GM19238 (cell line): Measurements from ENCODE around the gene HYI.
"Not testable (repeated sequence)": the region's sequence is repeated elsewhere in the genome, so short reads cannot be mapped to it uniquely, and the experiment has no call there.

Source experiments
- DNase-seq: peaks from one replicate; pipeline ENCODE4 v3.0.0; 2011; ENCODE audit warnings: low spot score; ENCODE audit not compliant: insufficient read length

The HYI gene

GRCh38 chr1:43465505-43466067 lies 11.9 kb upstream of the HYI start:
- DNase-seq: no peak

DNA sequence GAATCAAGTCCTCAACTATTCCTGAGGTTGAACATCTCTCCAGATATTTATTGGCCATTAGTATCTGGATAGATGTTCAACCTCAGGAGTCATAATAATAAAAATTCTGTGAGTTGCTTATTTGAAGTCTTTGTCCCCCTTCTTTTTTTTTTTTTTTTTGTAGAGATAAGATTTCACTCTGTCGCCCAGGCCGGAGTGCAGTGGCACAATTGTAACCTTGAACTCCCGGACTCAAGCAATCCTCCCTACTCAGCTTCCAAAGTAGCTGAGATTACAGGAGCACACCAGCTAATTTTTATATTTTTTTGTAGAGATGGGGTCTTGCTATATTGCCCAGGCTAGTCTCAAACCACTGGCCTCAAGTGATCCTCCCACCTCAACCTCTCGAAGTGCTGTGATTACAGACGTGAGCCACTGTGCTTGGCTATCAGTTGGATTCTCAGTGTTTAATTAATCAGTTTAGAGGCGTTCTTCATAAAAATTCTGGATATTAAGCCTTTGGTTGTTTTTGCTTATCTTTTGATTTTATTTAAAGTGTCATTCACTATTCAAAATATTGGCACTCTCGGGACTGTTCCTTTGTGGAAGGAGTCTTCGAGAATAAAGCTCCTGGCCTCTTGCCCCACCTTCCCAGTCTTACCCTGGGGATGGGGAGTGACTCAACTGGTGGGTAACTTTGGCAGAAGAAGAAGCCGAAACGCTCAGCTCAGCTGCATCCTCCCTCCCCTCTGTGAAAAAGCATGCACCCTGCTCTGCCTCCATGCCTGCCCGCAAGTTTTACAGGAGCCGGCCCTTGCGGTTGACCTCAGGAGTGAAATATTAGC lies 11.2 kb upstream of the HYI start:
- DNase-seq: no peak

- no peak for DNase-seq
Observed at GRCh38 chr1:43463479-43463878, 9.7 kb upstream of the HYI start.

GRCh38 chr1:43460988-43461693 lies 7.4 kb upstream of the HYI start:
- no peak for DNase-seq

DNA sequence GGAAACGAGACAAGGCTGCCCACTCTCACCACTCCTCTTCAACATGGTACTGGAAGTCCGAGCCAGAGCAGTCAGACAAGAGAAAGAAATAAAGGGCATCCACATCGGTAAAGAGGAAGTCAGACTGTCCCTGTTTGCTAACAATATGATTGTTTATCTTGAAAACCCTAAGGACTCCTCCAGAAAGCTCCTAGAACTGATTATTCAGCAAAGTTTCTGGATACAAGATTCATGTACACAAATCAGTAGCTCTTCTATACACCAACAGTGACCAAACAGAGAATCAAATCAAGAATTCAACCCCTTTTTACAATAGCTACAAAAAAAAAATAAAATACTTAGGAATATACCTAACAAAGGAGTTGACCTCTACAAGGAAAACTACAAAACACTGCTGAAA lies 4.6 kb upstream of the HYI start:
- DNase-seq: not testable (repeated sequence)

- no peak for DNase-seq
Observed at GRCh38 chr1:43455213-43455889, 1.6 kb upstream of the HYI start.

- peak; percentile 89 for DNase-seq
Observed at GRCh38 chr1:43454270-43455011, 710 bp upstream of the HYI start.

DNA sequence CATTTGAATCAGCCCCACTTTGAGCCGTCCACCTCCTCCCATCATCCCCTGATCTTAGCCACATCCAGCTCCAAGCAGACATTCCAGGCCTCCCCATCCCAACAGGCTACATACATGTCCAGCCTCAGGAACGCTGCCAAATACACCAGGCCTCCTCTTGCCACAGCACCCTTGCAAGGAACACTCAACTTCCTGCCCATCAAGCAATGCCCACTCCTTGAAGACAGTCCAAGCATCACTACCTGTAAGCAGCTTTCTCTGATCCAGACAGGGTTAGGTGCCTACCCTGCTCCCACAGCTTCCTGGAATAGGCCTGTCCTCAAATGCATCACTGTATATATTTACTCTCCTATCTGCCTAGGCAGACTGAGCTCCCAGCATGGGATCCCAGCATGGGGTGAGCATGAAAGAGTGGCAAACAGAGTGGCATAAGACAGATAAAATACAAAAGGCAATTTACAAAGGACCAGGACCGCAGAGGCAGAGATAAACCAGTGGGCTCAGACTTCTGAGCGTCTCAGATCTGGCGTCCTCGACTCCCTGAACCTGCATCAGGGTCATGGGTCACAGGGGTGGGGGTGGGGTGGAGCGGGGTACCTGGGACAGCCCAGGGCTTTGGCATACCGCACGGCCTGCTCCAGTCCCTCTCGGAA lies 816 bp downstream of the HYI start:
- DNase-seq: no peak

- no peak for DNase-seq
Observed at GRCh38 chr1:43451701-43452532, 1.8 kb downstream of the HYI start.

GRCh38 chr1:43451157-43451591 lies 2.6 kb downstream of the HYI start:
- DNase-seq: no peak

DNA sequence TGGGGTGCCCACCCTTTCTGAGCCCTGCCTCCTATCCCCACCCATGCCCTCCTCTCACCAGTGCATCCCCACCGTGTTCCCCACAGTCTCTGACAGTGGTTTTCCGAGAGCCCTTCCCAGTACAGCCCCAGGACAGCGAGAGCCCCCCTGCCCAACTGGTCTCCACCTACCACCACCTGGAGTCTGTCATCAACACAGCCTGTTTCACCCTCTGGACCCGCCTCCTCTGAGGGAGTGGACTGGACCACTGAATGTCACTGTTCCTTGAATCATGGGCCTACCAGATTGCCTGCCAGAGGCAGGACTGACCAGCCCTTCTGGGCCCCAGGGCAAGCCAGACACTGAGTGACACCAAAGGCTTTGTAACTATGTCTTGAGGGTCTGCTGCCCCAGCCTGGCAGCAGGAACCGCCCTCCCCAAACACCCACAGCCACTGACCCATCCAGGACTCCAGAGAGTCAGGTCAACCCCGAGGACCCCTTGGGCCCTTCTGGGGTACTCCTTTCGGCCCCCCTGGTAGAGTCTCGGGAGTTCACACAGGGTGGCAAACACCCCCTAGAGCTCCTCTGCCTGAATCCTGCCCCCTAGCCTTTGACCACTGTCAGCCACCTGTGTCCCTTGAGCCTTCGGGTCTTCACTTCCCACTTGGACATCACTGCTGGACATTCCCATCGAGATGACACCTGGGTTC lies 3.3 kb downstream of the HYI start:
- DNase-seq: no peak

DNA sequence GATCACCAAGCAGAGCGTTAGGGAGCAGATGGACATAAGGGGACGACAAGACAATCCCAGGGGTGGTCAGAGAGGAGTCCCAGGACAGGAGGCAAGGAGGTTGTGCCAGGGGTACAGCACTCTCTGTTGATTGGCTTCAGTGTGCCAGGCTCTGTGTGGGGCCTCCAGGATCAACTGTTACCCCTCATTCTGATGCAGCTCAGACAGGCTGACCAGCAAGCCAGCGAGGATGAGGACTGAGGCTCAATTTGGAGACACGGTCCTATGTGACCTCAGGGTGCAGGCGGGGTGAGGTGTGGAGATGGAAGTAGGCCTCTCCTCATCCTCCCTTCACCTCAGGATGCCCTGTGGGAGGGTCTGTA lies 4.0 kb downstream of the HYI start:
- no peak for DNase-seq

DNA sequence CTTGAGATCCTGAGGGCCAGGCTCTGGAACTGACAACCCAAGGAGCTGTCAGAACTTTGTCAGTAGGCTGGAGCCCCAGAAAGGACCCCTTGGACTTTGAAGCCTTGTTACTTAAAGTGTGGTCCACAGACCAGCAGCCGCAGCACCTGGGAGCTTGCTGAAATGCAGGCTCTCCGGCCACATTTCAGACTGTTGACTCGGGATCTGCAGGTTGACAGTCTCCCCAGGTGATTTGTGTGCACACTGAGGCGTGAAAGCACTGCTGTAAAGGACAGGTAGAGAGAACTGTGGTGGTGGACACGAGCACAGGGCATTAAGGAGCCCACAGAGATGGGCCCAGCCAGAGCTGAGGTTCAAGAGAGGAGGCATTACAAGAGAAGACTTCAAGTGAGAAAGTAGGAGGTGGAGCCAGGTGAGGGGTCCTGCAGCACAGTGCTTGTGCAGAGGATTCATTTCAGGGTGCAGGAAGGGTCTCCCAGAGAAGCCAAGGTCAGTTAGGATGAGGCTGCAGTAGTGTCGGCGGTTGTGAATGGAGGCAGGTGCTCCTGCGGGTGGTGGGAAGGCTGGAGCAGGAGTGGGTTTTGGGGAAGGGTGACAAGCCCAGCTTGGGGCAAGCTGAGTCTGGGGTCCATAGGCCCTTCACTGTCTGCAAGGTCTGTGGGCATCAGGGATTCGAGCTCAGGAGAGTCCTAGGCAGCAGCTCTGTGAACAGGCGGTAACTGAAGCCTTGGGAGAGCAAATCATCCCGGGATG lies 4.6 kb downstream of the HYI start:
- DNase-seq: no peak

- no peak for DNase-seq
Observed at GRCh38 chr1:43447891-43448708, 5.6 kb downstream of the HYI start.

DNA sequence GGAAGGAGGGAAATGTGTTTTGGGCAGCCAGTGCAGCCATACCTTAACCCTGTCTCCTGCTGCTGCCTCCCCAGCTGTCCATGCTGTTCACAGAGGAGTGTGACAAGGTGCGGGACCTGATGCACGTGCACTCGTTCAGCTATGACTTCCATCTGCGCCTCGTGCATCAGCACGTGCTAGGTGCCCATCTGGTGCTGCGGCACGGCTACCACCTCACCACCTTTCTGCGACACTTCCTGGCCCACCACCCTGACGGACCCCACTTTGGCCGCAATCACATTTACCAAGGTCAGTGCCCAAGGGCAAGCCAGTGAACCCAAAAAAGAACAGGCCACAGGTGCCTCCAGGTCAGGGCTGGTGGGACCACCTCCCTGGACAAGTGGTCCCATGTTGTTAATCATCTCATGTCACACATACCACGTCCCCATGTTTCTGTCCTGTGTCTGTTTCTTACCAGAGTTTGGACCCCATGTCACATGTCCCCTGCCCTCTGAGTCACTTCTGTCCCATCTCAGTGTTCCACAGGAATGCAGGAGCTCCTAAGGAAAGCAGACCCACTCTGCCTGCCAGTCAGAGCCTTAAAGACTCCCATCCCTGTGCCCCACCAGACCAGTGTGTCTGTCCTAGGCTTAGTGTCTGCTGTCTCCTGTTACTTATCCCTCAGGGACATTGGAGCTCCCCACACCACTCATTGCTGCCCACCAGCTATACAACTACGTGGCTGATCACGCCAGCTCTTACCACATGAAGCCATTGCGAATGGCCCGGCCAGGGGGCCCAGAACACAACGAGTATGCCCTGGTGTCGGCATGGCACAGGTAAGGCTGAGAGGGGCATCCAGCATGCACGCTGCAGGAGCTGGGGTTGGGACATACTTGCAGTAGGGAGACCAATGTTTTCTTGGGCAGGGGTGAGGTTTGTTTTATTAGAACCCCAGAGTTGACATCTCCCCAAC lies 6.6 kb downstream of the HYI start:
- DNase-seq: no peak

DNA sequence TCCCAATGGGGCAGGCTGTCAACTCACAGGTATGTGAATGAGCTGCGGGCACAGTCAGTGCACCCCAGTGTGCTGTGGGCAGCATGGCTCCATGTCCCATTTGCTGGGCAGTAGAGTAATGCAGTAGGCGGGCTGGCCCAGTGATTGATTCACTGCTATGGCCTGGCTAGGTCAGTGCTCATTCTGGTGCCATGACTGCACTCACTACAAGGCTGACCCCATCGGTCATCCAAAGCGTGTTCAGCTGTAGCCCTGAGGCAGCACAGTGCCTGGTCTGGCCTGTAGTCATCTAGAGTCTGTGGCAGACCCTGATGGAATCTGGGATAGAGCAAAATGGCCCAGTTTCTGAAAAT lies 7.4 kb downstream of the HYI start:
- DNase-seq: no peak
